GM12801 (cell line): ENCODE results near the gene FIZ1.

ENCODE experiments used
- CTCF ChIP-seq: IDR thresholded peaks from one replicate; pipeline ENCODE4 v1.5.1; 2011; ENCODE audit warnings: control low read depth; ENCODE audit not compliant: insufficient read length; ENCODE audit errors: extremely low read depth

The FIZ1 gene

DNA sequence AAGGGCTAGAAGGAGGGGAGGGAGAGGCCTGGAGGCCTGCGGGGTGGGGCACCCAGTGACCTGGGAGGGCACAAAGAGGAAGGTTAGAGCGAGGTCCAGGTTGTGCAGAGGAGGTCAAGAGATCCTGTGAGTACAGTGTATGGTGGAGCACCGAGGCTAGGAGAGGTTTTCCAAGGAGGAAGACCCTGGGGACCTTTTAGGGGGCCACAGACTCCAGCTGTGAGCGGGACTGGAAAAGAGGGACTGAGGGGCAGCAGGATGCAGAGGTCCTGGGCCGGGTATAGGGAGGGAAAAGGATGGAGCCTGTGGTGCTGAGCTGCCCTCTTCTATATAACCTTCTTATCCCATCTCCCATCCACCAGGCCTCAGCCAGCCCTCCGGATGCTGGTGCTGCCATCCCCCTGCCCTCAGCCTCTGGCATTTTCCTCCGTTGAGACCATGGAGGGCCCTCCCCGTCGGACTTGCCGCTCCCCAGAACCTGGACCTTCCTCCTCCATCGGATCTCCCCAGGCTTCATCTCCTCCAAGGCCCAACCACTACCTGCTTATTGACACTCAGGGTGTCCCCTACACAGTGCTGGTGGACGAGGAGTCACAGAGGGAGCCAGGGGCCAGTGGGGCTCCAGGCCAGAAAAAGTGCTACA, 45.0 kb upstream of the FIZ1 start:
- no peak for TF ChIP-seq CTCF

DNA sequence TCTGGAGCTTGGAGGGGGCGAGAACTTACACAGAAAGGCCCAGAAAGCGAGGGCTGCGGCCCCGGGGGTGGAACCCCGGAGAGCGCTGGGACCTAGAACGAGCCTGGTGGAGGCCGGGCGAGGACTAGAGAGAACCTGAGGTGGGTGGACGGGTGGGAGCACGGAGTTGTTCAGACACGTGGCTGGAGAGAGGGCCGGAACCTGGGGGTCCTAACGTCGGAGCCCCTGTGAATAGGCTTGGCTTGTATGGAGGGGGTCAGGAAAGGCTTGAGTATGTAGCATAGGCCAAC, 44.5 kb upstream of the FIZ1 start:
- TF ChIP-seq CTCF: no peak

GRCh38 chr19:55643003-55643886, 43.9 kb upstream of the FIZ1 start, which contains the start of gene ZNF581:
ZNF581 (plus strand) TSS chr19:55643649; CDS start chr19:55644572, 923 bp downstream.
- TF ChIP-seq CTCF: no peak

- no peak for TF ChIP-seq CTCF
Measured at GRCh38 chr19:55642153-55643002, 43.1 kb upstream of the FIZ1 start.

DNA sequence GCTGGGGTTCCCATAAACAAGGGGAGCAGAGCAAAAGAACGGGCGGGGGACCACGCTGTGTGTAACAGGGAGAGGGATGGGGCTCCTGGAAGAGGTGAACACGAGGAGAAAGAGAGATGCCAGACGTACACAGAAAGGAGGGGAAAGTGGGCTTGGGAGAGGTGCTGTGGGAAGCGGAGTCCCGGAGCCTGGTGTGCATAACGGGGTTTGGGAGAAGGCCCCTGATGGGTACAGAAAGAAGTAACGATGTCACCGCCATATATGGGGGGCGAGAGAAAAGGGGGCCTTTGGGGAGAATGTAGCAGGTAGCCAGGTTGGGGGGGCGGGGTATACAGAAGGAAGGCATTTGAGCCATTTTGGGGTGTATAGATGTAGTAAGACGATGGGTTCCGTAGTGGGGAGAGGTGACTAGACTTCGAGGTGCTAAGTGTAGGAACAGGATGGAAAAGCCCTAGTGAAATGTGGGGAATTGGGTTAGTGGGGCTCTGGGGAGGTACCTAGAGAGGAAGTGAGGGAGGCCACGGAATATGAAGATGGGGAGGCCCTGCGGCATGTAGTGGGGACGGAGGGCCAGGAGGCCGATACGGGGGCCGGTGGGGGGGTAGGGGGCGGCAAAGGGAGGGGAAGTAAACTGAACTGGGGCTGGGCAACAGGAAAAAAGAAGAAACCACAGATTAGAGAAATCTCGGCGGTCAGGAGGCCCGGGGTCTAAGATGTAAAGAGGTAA, 42.3 kb upstream of the FIZ1 start:
- TF ChIP-seq CTCF: no peak

DNA sequence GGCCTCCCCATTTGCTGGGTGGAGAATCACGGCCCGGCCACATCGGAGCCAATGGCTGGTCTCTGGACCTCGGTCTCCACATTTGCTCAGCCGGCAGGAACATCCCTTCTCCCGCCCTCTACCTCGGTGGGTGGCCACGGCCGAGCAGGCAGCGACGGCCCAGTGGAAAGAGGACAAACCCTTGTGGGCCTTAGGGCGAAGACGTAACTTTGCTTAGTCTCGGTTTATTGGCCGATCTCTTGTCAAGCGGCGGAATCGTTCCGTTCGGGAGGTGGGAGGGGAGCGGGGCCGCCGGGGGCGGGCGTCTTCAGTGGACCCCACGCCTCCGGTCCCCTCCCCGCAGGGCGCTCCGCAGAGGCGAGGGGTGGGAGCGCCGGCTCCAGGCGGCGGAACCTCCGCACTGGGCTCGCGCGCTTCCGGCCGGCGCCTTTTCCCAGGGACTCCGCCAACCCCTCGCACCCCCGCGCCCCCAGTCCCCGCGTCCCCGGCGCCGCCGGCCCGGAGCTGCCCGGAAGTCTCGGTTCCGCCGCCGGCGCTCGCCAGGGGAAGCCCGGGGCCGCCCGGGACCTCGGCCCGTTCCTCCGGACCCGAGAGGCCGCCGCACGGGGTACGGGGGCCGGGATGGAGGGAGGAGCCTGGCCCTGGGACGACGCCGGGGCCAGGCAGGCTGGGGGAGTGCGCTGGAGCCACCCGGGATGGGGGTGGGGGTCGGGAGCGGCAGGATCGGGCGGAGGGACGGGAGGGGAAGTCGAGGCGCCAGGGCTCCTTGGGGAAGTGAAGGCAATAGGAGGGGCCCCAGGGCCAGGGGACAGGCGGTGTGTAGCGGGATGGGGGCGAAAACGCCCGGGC, 41.5 kb upstream of the FIZ1 start, which contains the start of gene ZNF580:
Gene ZNF580, plus strand, starts transcription at position 426 of the 849 bp plus-strand sequence. CDS start 1,507 bp downstream, outside the sequence.
- no peak for TF ChIP-seq CTCF
